ENCODE results near the gene ACTL10.

The ACTL10 gene

GRCh38 chr20:33677991-33678702 lies 11.4 kb downstream of the ACTL10 start:
- no peak for DNase-seq (ENCODE audit: low spot score)

GRCh38 chr20:33679758-33680485 lies 13.2 kb downstream of the ACTL10 start:
- no peak for DNase-seq (ENCODE audit: low spot score)

GRCh38 chr20:33680686-33681085 lies 13.9 kb downstream of the ACTL10 start:
- DNase-seq (ENCODE audit: low spot score), result no peak

DNA sequence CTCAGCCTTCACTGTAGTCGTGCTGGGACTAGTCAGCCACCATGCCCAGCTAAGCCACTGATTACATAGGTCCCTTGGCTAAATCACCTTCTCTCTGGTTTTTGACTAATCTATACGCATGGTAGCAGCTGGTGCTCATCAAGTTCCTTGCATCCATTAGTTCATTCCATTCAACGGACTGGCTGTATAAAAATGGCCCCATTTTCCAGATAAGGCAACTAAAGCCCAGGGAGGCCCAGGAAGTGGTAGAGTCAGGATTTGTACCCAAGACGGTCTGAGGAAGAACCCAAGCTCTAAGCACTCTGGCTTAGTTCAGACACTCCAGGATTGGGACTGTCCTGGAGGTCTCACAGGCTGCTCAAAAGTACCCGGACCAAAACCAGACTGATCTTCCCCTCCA lies 14.5 kb downstream of the ACTL10 start:
- DNase-seq (ENCODE audit: low spot score), result no peak

DNA sequence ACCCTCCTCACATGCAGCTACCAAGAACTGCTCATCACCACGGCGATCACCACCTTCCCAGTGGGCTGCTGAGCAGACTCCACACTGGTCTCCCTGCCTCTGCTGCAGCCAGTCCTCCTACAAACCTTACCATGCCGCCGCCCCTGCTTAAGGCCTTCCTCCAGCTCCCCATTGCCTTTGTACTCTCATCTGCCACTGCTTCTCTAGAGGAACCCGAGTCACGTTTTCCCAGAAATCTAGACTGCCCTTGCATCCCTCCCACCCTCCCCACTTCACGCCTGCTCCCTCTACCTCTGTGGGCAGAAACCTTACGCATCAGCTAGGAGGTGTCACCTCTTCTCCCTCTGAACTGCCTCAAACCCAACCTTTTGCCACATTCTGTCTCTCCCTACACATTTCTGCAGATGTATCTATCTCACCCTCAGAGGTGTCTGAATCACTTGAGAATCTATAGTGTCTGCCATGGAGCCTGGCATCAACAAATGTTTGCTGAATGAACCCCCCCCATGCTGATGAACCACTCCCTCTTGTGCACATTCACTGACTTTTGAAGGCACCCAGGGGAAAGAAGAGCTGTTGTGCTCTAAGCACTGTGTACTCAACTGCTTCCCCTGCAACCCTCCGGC lies 15.1 kb downstream of the ACTL10 start:
- no peak for DNase-seq (ENCODE audit: low spot score)

GRCh38 chr20:33684533-33685327 lies 18.0 kb downstream of the ACTL10 start:
- peak; percentile 87 for DNase-seq (ENCODE audit: low spot score)

DNA sequence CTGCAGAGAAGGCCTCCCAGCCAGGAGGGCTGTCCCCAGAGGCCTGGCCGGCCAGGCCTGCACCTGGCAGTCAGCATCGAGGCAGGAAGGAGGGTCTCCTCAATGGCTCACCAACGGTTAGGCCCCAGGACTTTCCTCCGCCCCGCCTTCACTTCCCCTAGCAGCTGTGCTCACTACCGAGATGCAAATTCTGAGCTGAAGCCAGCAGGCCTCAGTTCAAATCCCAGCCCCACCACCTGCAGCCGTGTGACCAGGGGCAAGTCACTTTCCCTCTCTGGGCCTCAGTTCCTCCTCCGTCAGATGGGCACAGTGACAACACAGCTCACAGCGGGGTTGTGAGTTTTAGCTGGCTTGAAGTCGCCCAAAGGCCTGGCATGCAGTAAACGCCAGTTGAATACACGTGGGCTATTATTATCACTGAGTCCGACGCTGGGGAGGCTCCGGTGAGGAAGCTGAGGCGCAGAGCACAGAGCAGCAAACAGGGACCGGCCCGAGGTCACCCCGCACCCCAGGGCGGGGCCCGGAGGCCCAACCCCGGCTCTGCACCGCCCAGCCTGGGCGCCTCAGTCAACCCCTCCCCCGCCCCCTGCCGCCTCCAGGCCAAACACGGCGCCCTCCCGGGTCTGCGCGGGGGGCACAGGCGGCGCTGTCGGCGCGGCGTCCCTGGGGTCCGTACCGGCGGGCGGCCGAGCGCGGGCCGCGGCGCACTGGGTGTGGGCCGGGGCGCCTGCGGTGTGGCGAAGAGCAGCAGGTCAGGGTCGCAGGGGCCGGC lies 18.8 kb downstream of the ACTL10 start:
- peak; percentile 65 for DNase-seq (ENCODE audit: low spot score)

GRCh38 chr20:33686100-33686983 lies 19.6 kb downstream of the ACTL10 start, which contains the start of gene E2F1:
Gene E2F1, minus strand, starts transcription at chr20:33686385. Its CDS starts 121 bp downstream, at chr20:33686264.
- peak; percentile 99 for DNase-seq (ENCODE audit: low spot score)

DNA sequence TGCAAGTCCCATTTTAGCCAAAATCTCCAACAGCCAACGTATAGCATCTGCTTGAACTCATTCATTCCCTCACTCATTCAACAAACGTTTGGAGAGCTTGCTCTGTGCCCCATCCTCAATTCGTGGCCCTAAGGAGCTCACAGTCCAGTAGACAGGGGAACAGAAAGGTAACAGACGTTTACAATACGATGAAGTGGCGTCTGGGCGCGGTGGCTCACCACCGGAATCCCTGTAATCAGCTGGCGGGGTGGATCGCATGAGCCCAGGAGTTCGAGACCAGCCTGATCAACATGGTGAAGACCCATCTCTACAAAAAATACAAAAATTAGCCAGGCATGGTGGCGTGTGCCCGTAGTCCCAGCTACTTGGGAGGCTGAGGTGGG lies 20.2 kb downstream of the ACTL10 start:
- DNase-seq (ENCODE audit: low spot score), result no peak

- DNase-seq (ENCODE audit: low spot score), result no peak
Measured at GRCh38 chr20:33687370-33687915, 20.7 kb downstream of the ACTL10 start.

GRCh38 chr20:33687993-33688937 lies 21.5 kb downstream of the ACTL10 start:
- no peak for DNase-seq (ENCODE audit: low spot score)

DNA sequence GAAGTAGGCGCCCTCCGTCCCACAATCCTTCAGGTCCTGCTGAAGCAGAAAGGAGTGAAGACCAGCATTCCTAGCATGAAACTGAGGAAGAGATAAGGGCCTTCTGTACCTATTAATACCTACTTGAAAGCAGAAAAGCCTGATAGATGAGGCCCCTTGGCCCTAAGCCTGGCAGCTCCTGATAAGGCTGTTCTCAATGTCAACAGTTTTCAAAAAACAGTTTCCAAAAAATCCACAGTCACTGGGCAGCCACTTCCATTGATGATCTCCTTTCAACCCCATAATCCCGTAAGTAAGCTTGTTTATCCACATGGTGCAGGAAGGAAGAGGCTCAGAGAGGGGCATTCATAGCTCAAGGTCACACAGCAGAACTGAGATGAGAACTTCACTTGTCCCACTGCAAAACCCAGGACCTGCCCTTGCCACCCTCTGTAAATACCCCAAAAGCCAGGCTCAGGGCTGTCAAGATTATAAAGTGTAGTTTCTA lies 22.2 kb downstream of the ACTL10 start:
- DNase-seq (ENCODE audit: low spot score), result no peak

DNA sequence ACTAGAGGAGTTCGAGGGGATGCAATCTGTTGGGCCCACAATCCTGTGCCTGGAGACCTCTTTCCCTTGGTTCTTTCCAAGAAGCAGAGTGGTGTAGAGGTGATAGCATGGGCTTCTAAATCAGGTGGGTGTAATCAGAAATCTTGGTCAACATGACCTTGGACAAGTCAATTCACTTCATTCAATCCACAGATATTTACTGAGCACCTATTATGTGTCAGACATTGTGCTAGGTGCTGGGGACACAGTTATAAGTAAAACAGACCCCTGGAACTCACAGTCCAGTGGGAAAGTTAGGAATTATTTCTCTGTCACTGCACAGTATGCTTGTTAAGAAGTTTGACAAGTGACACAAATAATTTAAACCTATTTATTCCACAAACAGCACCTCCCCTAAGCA lies 22.8 kb downstream of the ACTL10 start:
- no peak for DNase-seq (ENCODE audit: low spot score)

- no peak for DNase-seq (ENCODE audit: low spot score)
Measured at GRCh38 chr20:33689973-33690372, 23.2 kb downstream of the ACTL10 start.

DNA sequence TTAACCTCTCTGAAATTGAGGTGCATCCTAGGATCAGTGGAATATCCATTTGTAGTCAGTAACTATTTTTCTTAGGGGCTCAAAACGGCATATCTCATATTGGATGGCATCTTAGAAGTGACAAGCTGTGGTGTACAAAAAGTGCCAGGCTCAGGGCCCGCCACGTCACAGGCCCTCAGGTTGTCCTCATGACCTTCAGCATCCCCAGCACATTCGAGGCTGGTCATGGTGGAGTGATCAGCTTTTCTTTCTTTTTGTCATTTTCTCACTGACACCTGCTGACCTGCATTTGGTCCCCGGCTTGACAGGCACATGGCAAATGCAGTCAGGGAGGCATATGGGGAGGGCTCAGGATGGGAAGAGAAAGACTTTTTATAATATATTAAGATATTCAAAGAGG lies 26.5 kb downstream of the ACTL10 start:
- DNase-seq (ENCODE audit: low spot score), result no peak

DNA sequence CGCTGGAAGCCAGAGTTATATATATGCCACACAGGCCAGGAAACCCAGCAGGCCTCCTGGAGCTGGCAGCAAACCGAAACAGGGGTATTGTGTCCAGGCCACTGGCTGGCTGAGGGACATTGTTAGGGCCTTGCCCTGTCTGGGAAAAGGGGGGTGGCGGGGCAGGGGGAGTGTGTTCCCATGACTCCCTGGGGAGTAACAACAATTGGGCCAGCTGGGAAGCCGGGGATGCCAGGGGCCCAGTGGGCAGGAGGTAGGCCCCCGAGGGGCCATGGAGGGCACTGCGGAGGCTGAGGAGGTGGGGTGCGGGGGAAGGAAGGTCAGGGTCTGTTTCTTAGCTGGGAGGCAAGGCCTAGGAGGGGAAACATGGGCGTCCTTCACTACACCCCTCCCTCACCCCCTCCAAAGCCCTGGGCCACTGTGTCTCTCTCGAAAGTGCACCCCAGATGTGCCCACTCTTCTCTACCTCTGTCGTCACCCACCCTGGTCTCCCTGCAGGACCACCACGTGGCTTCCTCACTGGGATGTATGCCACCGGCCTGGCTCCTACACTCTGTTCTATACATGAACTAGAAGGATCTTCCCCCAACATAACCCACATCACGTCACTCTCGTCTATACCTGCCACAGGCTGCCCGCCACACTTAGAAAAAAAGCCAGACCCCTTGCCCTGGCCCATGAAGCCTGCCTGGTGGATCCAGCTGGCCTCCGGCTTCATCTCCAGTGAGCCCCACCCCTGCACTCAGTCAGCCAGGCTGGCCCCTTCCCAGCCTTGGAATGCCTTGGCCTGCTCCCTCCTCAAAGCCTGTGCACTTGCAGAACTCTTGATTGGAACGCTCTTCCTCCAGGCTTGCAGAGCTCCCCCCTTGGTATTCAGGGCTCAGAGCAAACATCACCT lies 27.2 kb downstream of the ACTL10 start:
- no peak for DNase-seq (ENCODE audit: low spot score)

- no peak for DNase-seq (ENCODE audit: low spot score)
Measured at GRCh38 chr20:33694639-33695012, 27.9 kb downstream of the ACTL10 start.

GRCh38 chr20:33696448-33696847 lies 29.7 kb downstream of the ACTL10 start:
- DNase-seq (ENCODE audit: low spot score), result no peak

Measured in D341Med (cell line).